H9 (cell line): ENCODE data around the gene DYNLRB1. TPM values are rescaled to one million over a fixed set of nuclear protein-coding genes. Genes with fewer than 3 reads are reported as not detected.

Source experiments
- DNase-seq: peaks from one replicate; pipeline ENCODE4 v3.0.0-alpha.2; 2017
- H2AFZ ChIP-seq: one replicate; pipeline ENCODE4 v1.6.1; 2013; ENCODE audit warnings: mild to moderate bottlenecking, low read length, control low read depth, moderate library complexity
- H2AK5ac ChIP-seq: 2 replicates; pipeline ENCODE4 v1.6.1; 2013; ENCODE audit warnings: low read length, control low read depth, mixed read lengths; ENCODE audit not compliant: insufficient read length
- H2BK120ac ChIP-seq: one replicate; pipeline ENCODE4 v1.6.1; 2013; ENCODE audit warnings: low read depth, mild to moderate bottlenecking, low read length, control low read depth, inconsistent platforms; ENCODE audit not compliant: poor library complexity, severe bottlenecking
- H2BK12ac ChIP-seq: 2 replicates; pipeline ENCODE4 v1.6.1; 2013; ENCODE audit warnings: low read length, control low read depth, mixed read lengths, low read depth; ENCODE audit not compliant: insufficient read length
- H2BK15ac ChIP-seq: 2 replicates; pipeline ENCODE4 v1.6.1; 2013; ENCODE audit warnings: low read depth, low read length, control low read depth
- H2BK20ac ChIP-seq: one replicate; pipeline ENCODE4 v1.6.1; 2013; ENCODE audit warnings: low read depth, mild to moderate bottlenecking, low read length, control low read depth, inconsistent platforms; ENCODE audit not compliant: poor library complexity, severe bottlenecking
- H2BK5ac ChIP-seq: 2 replicates; pipeline ENCODE4 v1.6.1; 2013; ENCODE audit warnings: low read length, control low read depth, mixed read lengths; ENCODE audit not compliant: insufficient read length
- H3K14ac ChIP-seq: 2 replicates; pipeline ENCODE4 v1.6.1; 2013; ENCODE audit warnings: low read length, control low read depth; ENCODE audit not compliant: insufficient read depth
- H3K18ac ChIP-seq: 2 replicates; pipeline ENCODE4 v1.6.1; 2013; ENCODE audit warnings: low read depth, mild to moderate bottlenecking, mixed read lengths, low read length, control low read depth; ENCODE audit not compliant: insufficient read length
- H3K23ac ChIP-seq: 2 replicates; pipeline ENCODE4 v1.6.1; 2013; ENCODE audit warnings: low read length, control low read depth, mixed read lengths, low read depth; ENCODE audit not compliant: insufficient read length
- H3K23me2 ChIP-seq: 2 replicates; pipeline ENCODE4 v1.6.1; 2013; ENCODE audit warnings: low read depth, mild to moderate bottlenecking, mixed read lengths, low read length, control low read depth; ENCODE audit not compliant: insufficient read length, poor library complexity, severe bottlenecking
- H3K27ac ChIP-seq: 2 replicates; pipeline ENCODE4 v1.5.1; 2013; ENCODE audit warnings: low read length, control low read depth, mixed read lengths, low read depth; ENCODE audit not compliant: insufficient read length
- H3K27me3 ChIP-seq: 2 replicates; pipeline ENCODE4 v1.6.1; 2013; ENCODE audit warnings: low read length, control low read depth, inconsistent platforms; ENCODE audit not compliant: insufficient read depth
- H3K4ac ChIP-seq: 2 replicates; pipeline ENCODE4 v1.6.1; 2013; ENCODE audit warnings: low read depth, mild to moderate bottlenecking, control low read depth, inconsistent platforms, low read length, moderate library complexity
- H3K4me1 ChIP-seq: 2 replicates; pipeline ENCODE4 v1.6.1; 2013; ENCODE audit warnings: low read length, control low read depth, inconsistent platforms; ENCODE audit not compliant: insufficient read depth
- H3K4me2 ChIP-seq: 2 replicates; pipeline ENCODE4 v1.6.1; 2013; ENCODE audit warnings: low read length, control low read depth, mixed read lengths; ENCODE audit not compliant: insufficient read length, insufficient read depth
- H3K56ac ChIP-seq: 2 replicates; pipeline ENCODE4 v1.6.1; 2013; ENCODE audit warnings: low read depth, mild to moderate bottlenecking, mixed read lengths, low read length, control low read depth; ENCODE audit not compliant: insufficient read length
- H3K79me1 ChIP-seq: 2 replicates; pipeline ENCODE4 v1.6.1; 2013; ENCODE audit warnings: low read depth, mild to moderate bottlenecking, moderate library complexity, low read length, control low read depth, inconsistent platforms; ENCODE audit not compliant: insufficient read depth, poor library complexity, severe bottlenecking
- H3K79me2 ChIP-seq: 2 replicates; pipeline ENCODE4 v1.6.1; 2013; ENCODE audit warnings: low read length, control low read depth, inconsistent platforms; ENCODE audit not compliant: insufficient read depth
- H3K9ac ChIP-seq: 2 replicates; pipeline ENCODE4 v1.6.1; 2013; ENCODE audit warnings: low read length, control low read depth, mixed read lengths; ENCODE audit not compliant: insufficient read length; ENCODE audit errors: extremely low read depth
- H3K9me3 ChIP-seq: one replicate; pipeline ENCODE4 v1.6.1; 2013; ENCODE audit warnings: low read depth, low read length, inconsistent platforms; ENCODE audit not compliant: control insufficient read depth
- H3T11ph ChIP-seq: one replicate; pipeline ENCODE4 v1.6.1; 2013; ENCODE audit warnings: mild to moderate bottlenecking, low read length, control low read depth, inconsistent platforms
- H4K20me1 ChIP-seq: one replicate; pipeline ENCODE4 v1.6.1; 2013; ENCODE audit not compliant: control insufficient read depth, insufficient read length, insufficient read depth
- H4K5ac ChIP-seq: 2 replicates; pipeline ENCODE4 v1.6.1; 2013; ENCODE audit warnings: low read depth, mild to moderate bottlenecking, mixed read lengths, low read length, control low read depth; ENCODE audit not compliant: insufficient read length
- H4K8ac ChIP-seq: replicated peaks from 2 replicates; pipeline ENCODE4 v1.6.1; 2013; ENCODE audit warnings: low read length, control low read depth, mixed read lengths, low read depth; ENCODE audit not compliant: insufficient read length
- H4K91ac ChIP-seq: 2 replicates; pipeline ENCODE4 v1.6.1; 2013; ENCODE audit warnings: low read depth, mild to moderate bottlenecking, moderate library complexity, mixed read lengths, low read length, control low read depth; ENCODE audit not compliant: insufficient read length
- H3K27ac Mint-ChIP-seq, 3 experiments: 2 replicates in 2 of 3; 3 replicates in 1 of 3; pipeline ENCODE4 v1.8.0; 2020 to 2021; ENCODE audit warnings: mixed read lengths in 3 of 3, mild to moderate bottlenecking in 1 of 3, moderate library complexity in 1 of 3
- H3K27me3 Mint-ChIP-seq: 2 replicates; pipeline ENCODE4 v1.8.0; 2021; ENCODE audit warnings: low read depth, mild to moderate bottlenecking, moderate library complexity, mixed read lengths
- H3K36me3 Mint-ChIP-seq, 3 experiments: 2 replicates in 2 of 3; 3 replicates in 1 of 3; pipeline ENCODE4 v1.8.0; 2020 to 2021; ENCODE audit warnings: low read depth in 3 of 3, mixed read lengths in 3 of 3; ENCODE audit not compliant: insufficient read depth in 1 of 3
- H3K4me1 Mint-ChIP-seq, 2 experiments: 2 replicates each; pipeline ENCODE4 v1.8.0; 2020; ENCODE audit warnings: mixed read lengths in 2 of 2
- H3K4me3 Mint-ChIP-seq, 2 experiments: 2 replicates in 1 of 2; 3 replicates in 1 of 2; pipeline ENCODE4 v1.8.0; 2020 to 2021; ENCODE audit warnings: mild to moderate bottlenecking in 2 of 2, mixed read lengths in 2 of 2, moderate library complexity in 1 of 2
- H3K9me3 Mint-ChIP-seq, 2 experiments: 2 replicates in 1 of 2; 3 replicates in 1 of 2; pipeline ENCODE4 v1.8.0; 2020; ENCODE audit warnings: mild to moderate bottlenecking in 2 of 2, mixed read lengths in 2 of 2, moderate library complexity in 1 of 2
- CTCF ChIP-seq: fragments of 200-600 bp; sonication (generic); conservative IDR thresholded peaks from 3 replicates; pipeline ENCODE4 v1.8.0; 2021; ENCODE audit warnings: antibody characterized with exemption, mild to moderate bottlenecking
- WGBS: extraction: QIAGEN DNeasy Blood & Tissue Kit; methylation state at CpG from one replicate; pipeline ENCODE4 v1.1.7; 2013; ENCODE audit warnings: missing lambda C conversion rate, low lambda C conversion rate, mixed read lengths; ENCODE audit not compliant: insufficient read length; ENCODE audit errors: extremely low coverage; 5-methylcytosine and 5-hydroxymethylcytosine counted together
- total RNA-seq: library from RNA; stranded (reverse); gene quantifications from 2 replicates; pipeline ENCODE4 v1.2.1, GENCODE V29; 2021

DYNLRB1 gene
- total RNA-seq, 1 experiment from 2014 or later, result 200 TPM

- Histone ChIP-seq H2BK120ac (no peak overlapping the region), H3K9me3 (no peaks in the 10 kb centered on the region), H4K8ac (no peak overlapping the region), H3K23me2 (peaks cover 3% of the 10 kb centered on the region), H4K5ac (no peak overlapping the region), H3K4me2 (no peak overlapping the region), H2BK20ac (no peak overlapping the region), H4K20me1 (no peaks in the 10 kb centered on the region), H3K18ac (no peak overlapping the region), H2AK5ac (no peak overlapping the region), H2AFZ (no peak overlapping the region), H2BK15ac (no peak overlapping the region), H3K4ac (no peak overlapping the region), H2BK5ac (no peak overlapping the region), H3K27me3 (no peaks in the 10 kb centered on the region; the same call in 1 of the 2 replicates), H4K91ac (no peak overlapping the region), H3K56ac (no peak overlapping the region), H3K79me1 (no peaks in the 10 kb centered on the region), H2BK12ac (no peak overlapping the region), H3T11ph (no peak overlapping the region), H3K14ac (no peak overlapping the region), H3K27ac (no peak overlapping the region), H3K9ac (no peak overlapping the region), H3K4me1 (no peaks in the 10 kb centered on the region), H3K23ac (no peak overlapping the region), H3K79me2 (no peaks in the 10 kb centered on the region)
- H3K4me3 Mint-ChIP-seq, result no peak overlapping the region
- H3K36me3 Mint-ChIP-seq, result peaks cover 30 to 64% (median 42%) of the 10 kb centered on the region in 3 experiments; a peak in 6 of 7 replicates
- no peaks in the 10 kb centered on the region for H3K9me3 Mint-ChIP-seq
- WGBS, result no CpG with 5 or more reads among the region's 8 CpGs
- no peak overlapping the region for H3K27ac Mint-ChIP-seq
- H3K4me1 Mint-ChIP-seq, result peaks cover 11% of the 10 kb centered on the region in 2 experiments
- DNase-seq, result no peak
- H3K27me3 Mint-ChIP-seq, result peaks cover 3% of the 10 kb centered on the region
- no peak for TF ChIP-seq CTCF
Measured at GRCh38 chr20:34539756-34540155, 23.5 kb downstream of the DYNLRB1 start.
